GM19023 (cell line): ENCODE data around the gene FHIT.
A peak's percentile ranks its signal among the peaks of the same experiment; 100 is the strongest.

Experiments used
- ATAC-seq: cut with Tn5 transposase; IDR thresholded peaks from one replicate; pipeline ENCODE4 v1.9.1; 2021; ENCODE audit warnings: mild to moderate bottlenecking, moderate library complexity; ENCODE audit not compliant: unreplicated experiment

Gene FHIT

GRCh38 chr3:60867200-60867599 lies 384.1 kb downstream of the FHIT start:
- no peak for ATAC-seq

- ATAC-seq: no peak
These were observed 394.8 kb downstream of the FHIT start for GRCh38 chr3:60856257-60857046.

DNA sequence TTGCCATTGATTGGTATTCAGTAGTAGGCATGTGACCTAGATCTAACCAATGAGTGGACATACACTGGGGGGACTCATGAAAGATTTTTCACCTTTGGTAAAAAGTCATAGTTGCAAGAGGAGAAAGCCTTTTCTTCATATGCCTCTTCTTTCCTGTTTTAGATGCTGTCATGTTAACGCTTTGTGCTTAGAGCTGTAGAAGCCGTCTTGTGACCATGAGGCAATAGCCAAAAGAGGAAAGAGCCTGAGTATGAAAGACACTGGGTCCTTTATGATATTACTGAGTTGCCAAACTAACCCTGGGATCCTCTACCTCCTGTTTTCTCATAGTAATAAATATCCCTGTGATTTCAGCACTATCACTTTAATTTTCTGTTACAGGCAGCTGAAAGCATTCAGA lies 396.0 kb downstream of the FHIT start:
- ATAC-seq: no peak

- ATAC-seq: no peak
These were observed 396.5 kb downstream of the FHIT start for GRCh38 chr3:60854791-60855190.

- no peak for ATAC-seq
These were observed 403.5 kb downstream of the FHIT start for GRCh38 chr3:60847791-60848190.

DNA sequence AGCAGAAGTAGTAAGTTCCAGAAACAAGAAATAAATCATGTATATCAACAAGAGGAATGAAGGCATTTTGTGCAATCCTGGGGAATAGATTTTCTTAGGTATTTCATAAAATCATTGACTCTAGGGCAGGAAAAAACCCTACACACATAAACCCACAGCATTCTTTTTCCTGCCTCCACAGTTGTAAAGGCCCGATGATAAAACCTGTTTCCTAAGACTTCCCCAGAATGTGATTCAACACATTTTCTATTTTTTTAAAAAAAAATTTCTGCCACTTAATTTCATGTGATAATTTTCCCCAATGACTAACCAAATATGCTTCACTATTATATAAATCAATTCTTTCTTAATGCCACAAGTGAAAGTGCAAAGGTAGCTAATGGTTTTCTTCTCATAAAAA lies 407.0 kb downstream of the FHIT start:
- no peak for ATAC-seq

DNA sequence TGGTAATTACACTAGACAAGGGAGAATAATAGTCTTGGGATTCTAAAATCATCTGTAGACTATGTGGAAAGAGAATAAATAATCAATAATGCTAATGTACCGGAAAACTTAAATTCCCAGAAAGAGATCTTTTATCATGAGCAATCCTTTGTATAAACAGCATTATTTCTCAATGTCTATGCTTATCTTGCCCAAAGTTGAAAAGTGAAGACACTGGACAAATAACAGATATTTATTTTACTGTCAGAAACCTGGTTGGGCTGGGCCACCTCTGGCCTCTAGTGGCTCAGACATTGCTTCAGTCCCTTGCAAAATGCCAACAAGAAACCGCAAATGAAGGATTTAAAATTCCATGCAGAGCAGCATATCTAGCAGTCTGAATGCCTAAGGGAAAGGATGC lies 409.9 kb downstream of the FHIT start:
- ATAC-seq: no peak

DNA sequence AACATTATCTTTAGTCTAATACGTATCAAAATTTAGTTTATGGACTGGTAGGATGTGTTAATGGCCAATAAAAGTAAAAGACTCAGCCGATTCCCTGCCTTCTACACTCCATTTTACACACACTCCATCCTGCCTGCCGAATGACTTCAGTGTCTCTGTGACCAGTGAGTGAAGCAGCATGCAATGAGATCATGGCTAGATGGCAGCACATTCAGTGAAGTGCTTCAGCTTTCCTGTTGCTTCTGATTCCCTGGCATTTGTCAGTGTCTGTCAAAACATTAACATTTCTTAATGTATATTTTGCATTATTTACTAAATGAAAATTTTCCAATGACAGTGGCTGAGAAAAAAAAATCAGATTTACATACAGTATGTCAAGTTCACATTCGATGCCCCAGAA lies 412.0 kb downstream of the FHIT start:
- ATAC-seq: no peak

DNA sequence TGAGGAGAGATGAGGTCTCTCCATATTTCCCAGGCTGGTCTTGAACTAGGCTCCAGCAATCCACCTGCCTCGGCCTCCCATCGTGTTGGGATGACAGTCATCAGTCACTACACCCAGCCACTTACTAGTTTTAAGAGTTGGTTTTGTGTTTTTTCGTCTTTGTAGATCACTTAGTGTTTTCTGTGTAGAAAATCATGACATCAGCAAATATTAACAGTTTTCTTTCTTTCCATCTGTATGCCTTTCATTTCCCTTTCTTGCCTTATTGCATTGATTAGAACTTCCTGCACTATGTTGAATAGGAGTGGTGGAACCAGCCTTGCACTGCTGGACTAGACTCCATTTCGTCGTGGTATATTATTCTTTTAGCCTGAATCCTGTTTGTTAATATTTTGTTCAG lies 415.5 kb downstream of the FHIT start:
- ATAC-seq: no peak

GRCh38 chr3:60829058-60829457 lies 422.2 kb downstream of the FHIT start:
- no peak for ATAC-seq

DNA sequence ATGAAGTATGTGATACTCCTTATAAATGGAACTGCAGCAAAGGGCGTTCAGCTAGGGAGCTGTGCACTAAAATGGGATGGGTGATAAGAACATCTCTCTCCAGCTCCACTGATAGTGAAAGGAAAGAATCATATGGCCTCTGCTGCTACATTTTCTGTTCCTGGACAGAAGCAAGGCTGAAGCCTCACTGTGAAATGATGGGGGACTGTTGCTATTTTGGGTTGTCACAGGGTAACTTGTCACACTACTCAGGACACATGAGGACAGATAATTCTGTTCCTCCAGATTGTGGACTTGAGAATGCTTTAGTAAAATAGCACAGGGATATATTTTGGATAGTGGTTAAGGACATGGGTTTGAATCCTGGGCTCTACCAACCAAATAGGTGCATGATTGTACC lies 423.6 kb downstream of the FHIT start:
- ATAC-seq: no peak

DNA sequence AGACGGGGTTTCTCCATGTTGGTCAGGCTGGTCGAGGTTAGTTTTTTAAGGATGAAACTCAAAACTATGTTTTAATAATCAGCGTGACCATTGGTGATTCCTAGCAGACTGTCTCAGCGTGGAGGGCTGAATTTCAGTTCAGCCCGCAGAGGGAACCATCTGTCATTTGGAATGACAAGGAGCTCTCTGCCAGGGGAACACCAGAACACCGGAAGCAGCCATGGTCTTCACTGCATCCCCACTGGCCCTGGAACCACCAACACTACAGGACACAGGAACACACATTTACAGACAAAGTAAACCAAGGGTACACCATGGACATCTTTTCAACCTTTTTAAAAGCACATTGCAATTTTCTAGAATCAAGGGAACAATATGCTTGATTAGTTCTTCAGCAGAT lies 424.7 kb downstream of the FHIT start:
- no peak for ATAC-seq

- ATAC-seq: peak; percentile 74
These were observed 438.8 kb downstream of the FHIT start for GRCh38 chr3:60812502-60812901.

- no peak for ATAC-seq
These were observed 440.4 kb downstream of the FHIT start for GRCh38 chr3:60810881-60811280.

DNA sequence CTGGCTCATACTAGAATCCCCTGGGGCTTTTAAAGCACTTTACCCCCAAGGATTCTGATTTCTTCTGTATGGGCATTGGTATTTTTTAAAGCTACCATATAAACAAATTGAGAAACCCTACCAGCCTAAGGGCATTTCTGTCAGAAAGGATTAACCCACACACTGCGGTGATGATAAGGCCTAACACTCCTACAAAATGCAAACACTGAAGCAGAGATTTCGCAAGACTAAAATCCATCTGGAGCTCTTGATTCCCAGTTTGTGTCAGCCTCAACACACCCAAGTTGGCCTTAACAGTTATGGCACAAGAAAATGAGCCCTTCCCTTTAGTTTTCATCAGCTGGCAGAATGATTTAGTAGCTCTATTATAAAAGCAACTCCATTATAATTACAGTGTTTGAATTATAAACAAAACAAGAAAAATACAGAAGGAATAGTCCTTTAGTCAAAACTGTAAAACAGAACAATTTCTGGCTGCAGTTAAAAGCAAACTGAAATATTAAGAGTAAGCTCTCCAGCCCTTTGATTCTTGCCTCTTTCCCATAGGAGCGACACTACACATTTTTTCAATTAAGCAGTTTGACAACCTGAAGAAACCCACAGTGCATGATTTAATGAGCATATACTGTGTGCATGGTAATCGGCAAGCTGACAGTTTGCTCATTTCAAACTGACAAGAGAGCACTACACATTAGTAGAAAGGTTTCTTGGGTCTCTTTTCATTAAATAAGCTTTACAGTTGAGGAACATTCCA lies 441.2 kb downstream of the FHIT start:
- no peak for ATAC-seq

GRCh38 chr3:60803216-60804173 lies 447.8 kb downstream of the FHIT start:
- ATAC-seq: no peak

- ATAC-seq: no peak
These were observed 449.9 kb downstream of the FHIT start for GRCh38 chr3:60801307-60801706.

DNA sequence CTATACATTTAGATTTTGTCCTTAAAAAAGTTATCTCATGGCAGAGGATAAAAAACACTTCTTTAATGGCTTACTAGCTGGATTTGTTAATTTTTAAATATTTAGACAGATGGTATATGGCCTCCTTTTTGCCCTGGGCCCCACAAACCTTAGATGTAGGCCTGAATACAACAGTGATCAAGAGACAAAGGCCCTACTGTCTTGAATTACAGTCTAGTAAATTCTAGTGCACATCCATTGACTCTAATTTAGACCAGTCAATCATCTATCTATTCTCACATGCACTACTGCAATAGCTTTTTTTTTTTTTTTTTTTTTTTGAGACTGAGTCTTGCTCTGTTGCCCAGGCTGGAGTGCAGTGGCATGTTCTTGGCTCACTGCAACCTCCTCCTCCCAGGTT lies 452.8 kb downstream of the FHIT start:
- no peak for ATAC-seq

- ATAC-seq: no peak
These were observed 458.9 kb downstream of the FHIT start for GRCh38 chr3:60792249-60792852.

DNA sequence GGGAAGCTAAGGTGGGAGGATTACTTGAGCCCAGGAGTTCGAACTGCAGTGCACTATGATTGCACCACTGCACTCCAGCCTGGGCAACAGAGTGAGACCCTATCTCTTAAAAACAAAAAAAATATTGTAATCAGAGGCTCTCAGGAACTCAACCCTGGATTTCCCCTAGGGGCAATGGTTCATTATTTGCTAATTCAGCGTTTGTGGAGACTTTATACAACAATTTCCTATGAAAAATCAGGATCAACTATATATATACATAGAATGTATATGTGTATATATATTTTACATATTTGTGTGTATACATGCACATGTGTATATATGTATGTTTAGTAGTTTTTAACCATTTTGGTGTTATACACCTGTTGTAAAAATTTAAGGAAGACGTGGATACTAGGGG lies 463.1 kb downstream of the FHIT start:
- ATAC-seq: no peak

DNA sequence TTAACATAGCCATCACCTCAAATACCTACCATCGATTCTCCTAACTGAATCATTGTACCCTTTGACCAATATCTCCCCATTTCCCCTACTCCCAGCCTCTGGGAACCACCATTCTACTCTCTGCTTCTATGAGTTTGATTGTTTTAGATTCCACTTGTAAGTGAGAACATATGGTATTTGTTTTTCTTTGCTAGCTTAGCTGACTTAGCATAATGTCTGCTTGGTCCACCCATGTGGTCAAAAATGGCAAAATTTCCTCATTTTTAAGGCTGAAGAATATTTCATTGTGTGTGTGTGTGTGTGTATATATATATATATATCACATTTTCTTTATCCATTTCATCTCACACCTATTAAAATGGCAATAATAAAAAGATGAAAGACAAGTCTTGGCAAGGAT lies 469.3 kb downstream of the FHIT start:
- ATAC-seq: no peak
